Activated CD4-positive, alpha-beta T cell treated with anti-CD3 and anti-CD28 coated beads for 36 hours (primary cell): ENCODE results near the gene USP47. TPM values are rescaled to one million over a fixed set of nuclear protein-coding genes. Genes with fewer than 3 reads are reported as not detected.

ENCODE experiments used
- ATAC-seq: fragments of 200-7000 bp; cut with Tn5 transposase; one replicate; pipeline ENCODE4 v1.10.0; 2021; ENCODE audit warnings: mild to moderate bottlenecking, moderate library complexity
- CTCF ChIA-PET: fragments of 350-600 bp; sonication (Branson Sonifier 250); formaldehyde crosslinking; loops from one replicate; lab custom pipeline; 2021; ENCODE audit warnings: antibody characterized with exemption; lab: Charles Lee
- POLR2A ChIA-PET: fragments of 350-600 bp; sonication (Branson Sonifier 250); formaldehyde crosslinking; loops from one replicate; lab custom pipeline; 2021; ENCODE audit warnings: antibody characterized with exemption, inconsistent platforms; lab: Charles Lee
- DNase-seq: peaks from one replicate; pipeline ENCODE4 v3.0.0-alpha.2; 2020
- H3K27ac Mint-ChIP-seq: one replicate; pipeline ENCODE4 v1.8.0; 2021; ENCODE audit warnings: mixed read lengths
- H3K27me3 Mint-ChIP-seq: one replicate; pipeline ENCODE4 v1.8.0; 2021; ENCODE audit warnings: mixed read lengths
- H3K36me3 Mint-ChIP-seq: one replicate; pipeline ENCODE4 v1.8.0; 2021; ENCODE audit warnings: low read depth, mixed read lengths
- H3K4me1 Mint-ChIP-seq: one replicate; pipeline ENCODE4 v1.8.0; 2021; ENCODE audit warnings: mixed read lengths
- H3K4me3 Mint-ChIP-seq: one replicate; pipeline ENCODE4 v1.8.0; 2021; ENCODE audit warnings: mild to moderate bottlenecking, moderate library complexity, mixed read lengths
- H3K9me3 Mint-ChIP-seq: one replicate; pipeline ENCODE4 v1.8.0; 2021; ENCODE audit warnings: low read depth, mixed read lengths
- intact Hi-C, 2 experiments: fragments of 100-400 bp; cut with DNase I in 1 of 2; cut with micrococcal nuclease in 1 of 2; formaldehyde crosslinking; loops; one replicate each; pipeline versions ENCODE4 v1.14.2 to v1.15.1; 2022 to 2024; cut with DNase I, micrococcal nuclease
- total RNA-seq, 2 experiments: library from RNA; stranded (reverse); gene quantifications; one replicate each; pipeline ENCODE4 v1.2.3, GENCODE V29; 2021

The USP47 gene
- total RNA-seq, 2 experiments from 2014 or later = 43.3 to 56.3 TPM

DNA sequence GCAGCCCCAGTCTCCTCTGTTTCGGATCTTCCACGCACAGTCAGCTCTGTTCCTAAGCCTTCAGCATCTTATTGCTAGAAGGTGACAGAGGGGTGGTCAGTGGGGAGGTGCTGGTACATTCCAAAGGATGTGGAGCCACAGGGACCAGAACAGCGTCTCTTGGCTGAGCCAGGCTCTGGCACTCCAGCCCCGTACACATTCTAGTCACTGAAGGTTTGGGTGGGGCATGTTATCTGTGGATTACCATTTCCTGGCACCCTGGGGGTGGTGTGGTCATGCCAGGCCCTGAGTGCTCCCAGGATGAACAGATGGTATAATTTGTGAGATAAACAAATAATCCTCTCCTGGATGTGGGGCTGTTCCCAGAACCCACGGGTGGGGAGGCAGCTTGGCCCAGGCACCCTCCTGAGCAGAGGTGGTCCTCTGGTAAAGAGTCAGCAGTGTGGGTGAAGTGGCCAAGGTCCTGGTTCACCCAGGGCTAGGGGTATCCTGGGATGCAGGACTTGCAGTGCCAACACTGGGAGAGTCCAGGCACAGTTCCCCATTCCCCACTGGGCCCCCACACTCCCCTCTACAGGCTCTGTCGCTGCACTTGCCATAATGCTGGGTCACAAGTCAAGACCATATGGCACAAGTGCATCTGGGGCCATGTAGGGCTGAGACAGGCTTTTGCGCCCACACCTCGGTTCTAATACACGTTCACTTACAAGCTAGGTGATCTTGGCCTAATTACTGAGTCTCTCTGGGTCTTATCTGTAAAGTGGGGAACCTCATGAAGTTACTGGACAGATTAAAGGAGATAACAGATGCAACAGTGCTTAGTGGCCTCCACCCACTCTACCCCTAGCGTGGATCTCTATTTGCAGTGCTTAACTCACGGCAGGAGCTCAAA is 133.7 kb downstream of the USP47 start:
- no peak overlapping the region for H3K4me3 Mint-ChIP-seq
- ATAC-seq = no peak
- ChIA-PET POLR2A (no interaction called here), CTCF (interaction anchor here (0.9 to 1.9 kb wide), 2 partner anchors 9 kb away, joined by 3 to 6 read pairs; no protein-coding TSS in a partner anchor)
- intact Hi-C loops = no loop called here
- H3K36me3 Mint-ChIP-seq = no peaks in the 10 kb centered on the region
- H3K27me3 Mint-ChIP-seq = no peaks in the 10 kb centered on the region
- no peak for DNase-seq
- peaks cover 6% of the 10 kb centered on the region for H3K4me1 Mint-ChIP-seq
- no peak overlapping the region for H3K27ac Mint-ChIP-seq
- no peaks in the 10 kb centered on the region for H3K9me3 Mint-ChIP-seq

GRCh38 chr11:11976481-11977127 is 134.8 kb downstream of the USP47 start:
- no peaks in the 10 kb centered on the region for H3K36me3 Mint-ChIP-seq
- H3K9me3 Mint-ChIP-seq = no peaks in the 10 kb centered on the region
- DNase-seq (no peak), ATAC-seq (no peak)
- H3K27me3 Mint-ChIP-seq = no peaks in the 10 kb centered on the region
- CTCF ChIA-PET = interaction anchor here (0.8 to 1.9 kb wide), 2 partner anchors 10 to 62 kb away, joined by 3 to 6 read pairs; no protein-coding TSS in a partner anchor
- no peak overlapping the region for H3K4me3 Mint-ChIP-seq
- intact Hi-C loops = no loop called here
- no peak overlapping the region for H3K27ac Mint-ChIP-seq
- POLR2A ChIA-PET = interaction anchor here (0.5 kb wide), 1 partner anchor 132 kb away, joined by 3 read pairs; no protein-coding TSS in a partner anchor
- H3K4me1 Mint-ChIP-seq = peaks cover 6% of the 10 kb centered on the region

- no peaks in the 10 kb centered on the region for H3K27me3 Mint-ChIP-seq
- ATAC-seq (no peak), DNase-seq (no peak)
- POLR2A ChIA-PET = interaction anchor here (0.5 kb wide), 1 partner anchor 133 kb away, joined by 3 read pairs; no protein-coding TSS in a partner anchor
- H3K27ac Mint-ChIP-seq = no peak overlapping the region
- peaks cover 6% of the 10 kb centered on the region for H3K4me1 Mint-ChIP-seq
- no peak overlapping the region for H3K4me3 Mint-ChIP-seq
- H3K36me3 Mint-ChIP-seq = no peaks in the 10 kb centered on the region
- CTCF ChIA-PET = interaction anchor here (0.8 to 1.9 kb wide), 2 partner anchors 11 to 61 kb away, joined by 3 to 6 read pairs; no protein-coding TSS in a partner anchor
- no peaks in the 10 kb centered on the region for H3K9me3 Mint-ChIP-seq
- intact Hi-C loops = no loop called here
Observed at GRCh38 chr11:11977206-11977938, 135.6 kb downstream of the USP47 start.

- intact Hi-C loops = no loop called here
- ATAC-seq (no peak), DNase-seq (no peak)
- Mint-ChIP-seq H3K4me3 (no peak overlapping the region), H3K36me3 (no peaks in the 10 kb centered on the region), H3K9me3 (no peaks in the 10 kb centered on the region), H3K27ac (no peak overlapping the region), H3K27me3 (no peaks in the 10 kb centered on the region), H3K4me1 (peaks cover 6% of the 10 kb centered on the region)
- CTCF ChIA-PET = interaction anchor here (0.6 to 3.1 kb wide), 2 partner anchors 11 to 354 kb away, joined by 3 to 11 read pairs; no protein-coding TSS in a partner anchor
- POLR2A ChIA-PET = no interaction called here
Observed at GRCh38 chr11:11978098-11978637, 136.4 kb downstream of the USP47 start.

- POLR2A ChIA-PET = no interaction called here
- H3K4me3 Mint-ChIP-seq = no peak overlapping the region
- intact Hi-C loops = no loop called here
Observed at GRCh38 chr11:11978792-11979487, 137.2 kb downstream of the USP47 start.

GRCh38 chr11:11979488-11980117 is 137.8 kb downstream of the USP47 start:
- ChIA-PET CTCF (interaction anchor here (0.6 to 3.1 kb wide), 6 partner anchors 12 to 302 kb away, joined by 3 to 11 read pairs (median 4); no protein-coding TSS in a partner anchor), POLR2A (no interaction called here)
- ATAC-seq (no peak), DNase-seq (no peak)
- no peaks in the 10 kb centered on the region for H3K36me3 Mint-ChIP-seq
- H3K4me3 Mint-ChIP-seq = no peak overlapping the region
- no peak overlapping the region for H3K27ac Mint-ChIP-seq
- H3K4me1 Mint-ChIP-seq = peaks cover 6% of the 10 kb centered on the region
- no peaks in the 10 kb centered on the region for H3K9me3 Mint-ChIP-seq
- H3K27me3 Mint-ChIP-seq = no peaks in the 10 kb centered on the region
- intact Hi-C loops = no loop called here

More at GRCh38 chr11:11978792-11979487, 137.2 kb downstream of the USP47 start:
- CTCF ChIA-PET = interaction anchor here (0.6 to 3.1 kb wide), 5 partner anchors 12 to 353 kb away, joined by 3 to 11 read pairs (median 5); no protein-coding TSS in a partner anchor
- Mint-ChIP-seq H3K27ac (no peak overlapping the region), H3K9me3 (no peaks in the 10 kb centered on the region), H3K4me1 (peaks cover 6% of the 10 kb centered on the region), H3K36me3 (no peaks in the 10 kb centered on the region), H3K27me3 (no peaks in the 10 kb centered on the region)
- DNase-seq (no peak), ATAC-seq (no peak)

GRCh38 chr11:11980200-11980599 is 138.4 kb downstream of the USP47 start:
- intact Hi-C loops = no loop called here
- POLR2A ChIA-PET = no interaction called here
- no peaks in the 10 kb centered on the region for H3K9me3 Mint-ChIP-seq

DNA sequence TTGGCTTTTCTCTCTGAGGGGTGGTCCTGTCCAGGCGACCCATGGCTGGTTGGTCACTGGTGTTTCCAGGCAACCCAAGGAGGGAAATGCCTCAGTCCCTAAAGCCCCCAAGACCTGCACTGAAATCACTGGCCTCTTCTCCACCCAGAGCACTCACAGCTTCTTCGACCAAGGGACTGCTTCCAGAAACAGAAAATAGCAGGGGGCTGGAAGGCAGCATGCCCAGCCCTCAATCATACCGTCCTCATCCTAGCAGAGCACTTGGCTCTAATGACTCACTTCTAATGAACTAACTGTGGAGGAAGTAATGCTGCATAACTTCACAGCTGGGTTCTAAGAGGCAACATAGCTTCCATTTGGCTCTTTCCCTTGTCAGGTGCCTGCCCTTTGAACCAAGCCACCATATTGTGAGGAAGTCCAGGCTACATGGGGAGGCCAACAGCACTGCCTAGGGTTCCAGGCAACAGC is 139.1 kb downstream of the USP47 start:
- no peak overlapping the region for H3K27ac Mint-ChIP-seq
- H3K4me1 Mint-ChIP-seq = no peaks in the 10 kb centered on the region
- intact Hi-C loops = no loop called here
- H3K4me3 Mint-ChIP-seq = no peak overlapping the region
- ATAC-seq = no peak
- no peak for DNase-seq
- ChIA-PET POLR2A (no interaction called here), CTCF (interaction anchor here (0.6 to 3.1 kb wide), 3 partner anchors 14 to 301 kb away, joined by 3 to 11 read pairs (median 4); no protein-coding TSS in a partner anchor)
- no peaks in the 10 kb centered on the region for H3K36me3 Mint-ChIP-seq
- no peaks in the 10 kb centered on the region for H3K9me3 Mint-ChIP-seq
- H3K27me3 Mint-ChIP-seq = no peaks in the 10 kb centered on the region

More at GRCh38 chr11:11980200-11980599, 138.4 kb downstream of the USP47 start:
- H3K27me3 Mint-ChIP-seq = no peaks in the 10 kb centered on the region
- no peak overlapping the region for H3K4me3 Mint-ChIP-seq
- CTCF ChIA-PET = interaction anchor here (0.6 to 3.1 kb wide), 4 partner anchors 13 to 301 kb away, joined by 3 to 11 read pairs (median 4); no protein-coding TSS in a partner anchor
- no peaks in the 10 kb centered on the region for H3K4me1 Mint-ChIP-seq
- no peaks in the 10 kb centered on the region for H3K36me3 Mint-ChIP-seq
- no peak for DNase-seq
- H3K27ac Mint-ChIP-seq = no peak overlapping the region
- no peak for ATAC-seq

DNA sequence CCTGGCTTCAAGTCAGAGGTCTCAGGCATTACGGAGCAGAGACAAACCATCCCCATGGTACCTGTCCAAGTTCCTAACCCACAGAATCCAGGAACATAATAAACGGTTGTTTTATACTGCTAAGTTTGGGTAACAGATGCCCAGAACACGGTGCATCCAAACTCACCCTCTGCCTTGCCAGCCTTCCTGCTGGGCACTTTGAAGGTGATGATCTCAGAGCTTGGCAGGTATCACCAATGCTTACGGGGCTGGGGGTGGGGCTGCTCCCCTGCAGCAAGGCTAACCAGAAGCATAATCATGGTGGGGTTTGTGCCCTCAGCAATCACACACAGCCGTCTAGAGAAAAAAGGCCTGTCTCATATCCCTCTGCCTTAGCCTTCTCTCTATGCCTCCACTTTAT is 139.6 kb downstream of the USP47 start:
- Mint-ChIP-seq H3K27me3 (no peaks in the 10 kb centered on the region), H3K4me3 (no peak overlapping the region), H3K4me1 (no peaks in the 10 kb centered on the region), H3K9me3 (no peaks in the 10 kb centered on the region), H3K27ac (no peak overlapping the region), H3K36me3 (no peaks in the 10 kb centered on the region)
- CTCF ChIA-PET = interaction anchor here (0.6 to 1.6 kb wide), 3 partner anchors 50 to 691 kb away, joined by 3 to 4 read pairs (median 4); no protein-coding TSS in a partner anchor
- ATAC-seq = no peak
- intact Hi-C loops = no loop called here
- no peak for DNase-seq
- POLR2A ChIA-PET = no interaction called here

GRCh38 chr11:11981840-11982239 is 140.1 kb downstream of the USP47 start:
- H3K4me3 Mint-ChIP-seq = no peak overlapping the region

More at GRCh38 chr11:11981840-11982239, 140.1 kb downstream of the USP47 start:
- no peak overlapping the region for H3K27ac Mint-ChIP-seq
- CTCF ChIA-PET = interaction anchor here (0.8 to 1.6 kb wide), 2 partner anchors 300 to 692 kb away, joined by 4 read pairs; no protein-coding TSS in a partner anchor
- POLR2A ChIA-PET = no interaction called here
- H3K36me3 Mint-ChIP-seq = no peaks in the 10 kb centered on the region
- DNase-seq (no peak), ATAC-seq (no peak)
- intact Hi-C loops = no loop called here
- no peaks in the 10 kb centered on the region for H3K9me3 Mint-ChIP-seq
- no peaks in the 10 kb centered on the region for H3K27me3 Mint-ChIP-seq
- no peaks in the 10 kb centered on the region for H3K4me1 Mint-ChIP-seq
